NCI-H1048 (cell line): ENCODE measurements around the gene PAX5.

Source experiments
- DNase-seq: peaks from one replicate; lab custom pipeline; 2025; lab: John Stamatoyannopoulos, UW

The PAX5 gene

DNA sequence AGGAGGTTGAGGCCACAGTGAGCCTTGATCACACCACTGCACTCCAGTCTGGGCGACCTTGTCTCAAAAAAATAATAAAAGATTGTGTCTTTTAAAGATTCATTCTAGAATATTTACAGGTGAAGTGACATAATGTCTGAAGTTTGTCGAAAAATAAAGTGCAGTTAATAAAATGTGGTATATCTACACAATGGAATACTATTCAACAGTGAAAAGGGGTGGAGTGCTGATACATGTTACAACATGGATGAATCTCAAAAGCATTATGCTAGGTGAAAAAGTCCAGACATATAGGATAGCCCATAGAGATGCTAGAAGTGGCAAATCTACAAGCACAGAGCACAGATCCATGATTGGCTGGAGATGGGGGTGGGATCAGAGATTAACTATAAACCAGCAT is 101.9 kb downstream of the PAX5 start:
- DNase-seq: no peak

DNA sequence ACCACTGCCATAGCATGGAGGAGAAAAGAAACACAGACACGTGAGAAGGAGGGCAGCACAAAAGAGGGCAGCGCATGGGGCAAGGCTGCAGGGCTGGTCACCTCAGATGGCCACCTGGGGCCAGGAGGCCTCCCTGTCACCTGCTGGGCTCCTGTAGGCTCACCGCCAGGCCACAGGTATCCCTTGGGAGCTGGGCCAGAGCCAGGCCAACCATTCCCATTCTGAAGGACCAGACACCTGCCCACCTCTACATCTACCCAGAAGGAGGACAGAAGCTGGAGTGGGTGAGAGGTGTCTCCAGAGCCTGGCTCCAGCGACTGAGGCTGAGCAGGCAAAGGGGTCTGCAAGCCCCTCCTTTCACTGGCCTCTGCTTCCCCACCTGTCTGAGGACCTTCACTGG is 103.1 kb downstream of the PAX5 start:
- no peak for DNase-seq

DNA sequence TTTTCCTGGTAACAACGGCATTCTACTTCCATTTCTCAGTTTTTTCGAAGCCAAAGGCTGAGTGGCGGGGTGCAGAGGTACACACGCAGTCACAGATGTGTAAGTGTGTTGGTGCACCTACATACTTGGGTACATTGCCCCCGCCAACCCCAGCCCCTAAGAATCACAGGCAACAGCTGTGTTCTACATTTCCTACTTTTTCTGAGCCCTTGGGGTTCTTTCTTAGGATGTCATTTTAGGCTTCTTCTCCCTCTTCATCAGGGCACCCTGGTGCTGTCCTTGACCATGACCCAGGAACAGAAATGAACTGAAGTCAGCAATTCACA is 104.8 kb downstream of the PAX5 start:
- no peak for DNase-seq

DNA sequence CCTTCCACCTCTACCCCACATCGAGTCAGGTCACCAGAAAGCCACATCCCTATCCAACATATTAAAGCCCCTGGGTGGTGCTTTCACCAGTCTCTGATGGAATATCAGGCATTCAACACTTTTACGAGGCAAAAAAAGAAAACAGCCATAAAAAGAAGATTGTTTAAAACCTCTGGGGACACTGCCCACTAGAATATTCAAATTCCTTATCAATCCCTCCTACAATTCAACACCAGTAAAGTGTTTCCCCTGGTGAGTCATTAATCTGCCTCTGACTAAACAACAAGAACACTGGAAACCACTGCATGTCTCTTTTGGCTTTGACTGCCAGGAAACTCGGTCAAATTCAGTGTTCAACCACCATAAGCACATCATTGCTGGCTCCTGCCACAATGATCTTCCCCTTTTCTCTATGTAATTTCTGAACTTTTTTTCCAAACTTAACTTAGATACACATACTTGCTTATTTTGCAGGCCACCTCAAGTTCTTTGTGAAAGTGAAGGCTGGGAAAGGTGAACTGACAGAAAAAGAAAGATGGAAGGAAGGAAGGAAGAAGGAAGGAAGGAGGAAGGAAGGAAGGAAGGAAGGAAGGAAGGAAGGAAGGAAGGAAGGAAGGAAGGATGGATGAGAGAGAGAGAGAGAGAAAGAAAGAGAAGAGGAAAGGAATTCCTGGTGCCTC is 105.3 kb downstream of the PAX5 start:
- DNase-seq: no peak

DNA sequence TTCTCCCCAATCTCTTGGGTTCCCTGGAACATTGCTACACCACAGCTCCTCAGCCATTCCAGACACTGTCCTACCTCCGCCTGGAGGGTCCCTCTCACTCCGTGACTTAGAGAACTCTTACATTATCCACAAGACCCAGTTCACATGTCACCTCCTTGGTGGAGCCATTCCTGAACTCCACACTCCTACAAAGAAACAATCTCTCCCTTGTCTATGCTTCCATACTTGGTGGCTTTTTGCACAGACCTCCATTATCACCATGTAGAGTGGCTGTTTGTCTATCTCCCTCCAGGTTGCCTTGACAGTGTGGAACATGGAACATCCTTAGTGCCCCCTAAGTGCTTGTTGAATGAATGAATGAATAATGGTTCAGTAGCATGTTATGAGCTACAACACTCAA is 105.9 kb downstream of the PAX5 start:
- DNase-seq: no peak

DNA sequence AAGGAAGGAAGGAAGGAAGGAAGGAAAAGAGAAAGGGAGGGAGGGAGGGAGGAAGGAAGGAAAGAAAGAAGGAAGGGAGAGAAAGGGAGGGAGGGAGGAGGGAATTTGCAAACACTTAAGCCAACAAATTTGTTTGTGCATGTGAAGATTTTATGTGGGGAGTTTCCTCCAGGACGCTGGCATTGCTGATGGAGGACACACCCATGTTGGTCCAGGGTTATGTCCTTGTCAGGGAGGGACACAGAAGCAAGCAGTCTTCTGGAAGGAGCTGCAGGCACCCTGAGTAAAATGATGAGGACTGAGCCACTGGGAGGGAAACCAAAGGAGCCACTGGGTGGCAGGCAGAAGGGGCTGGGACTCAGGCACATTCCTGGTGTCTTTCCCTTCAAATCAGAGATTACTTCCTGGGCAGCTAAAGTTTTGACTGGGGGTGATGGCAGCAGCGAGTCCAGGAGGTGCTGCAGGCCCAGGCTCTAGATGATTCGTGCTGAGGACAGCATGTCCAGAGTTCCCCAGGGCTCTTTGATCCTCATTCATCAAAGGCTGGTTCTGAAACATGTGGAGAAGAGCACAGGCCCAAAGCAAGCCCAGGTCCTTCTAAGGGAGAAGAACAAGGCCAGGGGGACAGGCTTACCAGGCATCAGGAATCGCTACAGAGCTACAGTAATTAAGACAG is 109.2 kb downstream of the PAX5 start:
- no peak for DNase-seq

DNA sequence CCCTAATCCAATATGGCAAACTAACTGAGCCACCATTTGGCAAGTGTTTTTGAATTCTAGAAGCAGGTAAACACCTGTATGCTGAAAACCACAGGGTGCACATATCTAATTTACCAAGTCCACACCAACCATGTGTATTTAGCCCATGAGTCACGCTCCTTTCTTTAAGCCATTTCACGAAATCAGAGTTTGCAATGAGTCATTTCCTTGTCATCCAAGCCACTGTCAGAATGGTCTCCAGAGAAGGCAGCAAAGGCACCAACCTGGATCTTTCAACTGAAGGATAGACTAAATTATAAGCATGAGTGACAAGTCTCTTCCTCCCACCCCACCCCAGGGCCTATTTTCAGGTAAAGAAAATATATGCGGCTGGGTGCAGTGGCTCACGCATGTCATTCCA is 110.0 kb downstream of the PAX5 start:
- no peak for DNase-seq

DNA sequence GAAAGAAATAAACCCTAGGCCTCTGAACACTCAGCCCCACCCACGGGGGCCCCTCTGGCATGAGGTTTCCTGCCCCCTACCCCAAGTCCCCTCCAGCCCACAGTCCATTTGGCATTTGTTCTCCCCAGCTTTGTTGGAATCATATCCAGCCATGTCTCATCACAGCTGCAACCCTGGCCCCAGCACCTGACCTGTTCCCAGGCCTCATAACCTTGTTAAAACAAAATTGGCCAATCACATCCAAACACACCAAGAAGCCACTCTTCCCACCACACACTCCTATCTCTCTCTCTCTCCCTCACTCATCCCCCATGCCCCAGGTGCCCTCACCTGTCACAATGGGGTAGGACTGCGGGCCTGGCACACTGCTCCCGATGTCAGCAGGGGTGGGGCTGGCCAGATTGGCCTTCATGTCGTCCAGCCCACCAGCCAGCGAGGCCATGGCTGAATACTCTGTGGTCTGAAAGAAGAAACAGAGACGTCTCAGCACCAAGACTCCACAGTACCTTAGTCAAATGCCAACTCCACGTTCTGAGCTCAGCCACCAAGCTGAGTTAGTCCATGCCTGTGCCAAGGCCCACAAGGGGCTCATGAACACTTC is 110.9 kb downstream of the PAX5 start:
- no peak for DNase-seq

DNA sequence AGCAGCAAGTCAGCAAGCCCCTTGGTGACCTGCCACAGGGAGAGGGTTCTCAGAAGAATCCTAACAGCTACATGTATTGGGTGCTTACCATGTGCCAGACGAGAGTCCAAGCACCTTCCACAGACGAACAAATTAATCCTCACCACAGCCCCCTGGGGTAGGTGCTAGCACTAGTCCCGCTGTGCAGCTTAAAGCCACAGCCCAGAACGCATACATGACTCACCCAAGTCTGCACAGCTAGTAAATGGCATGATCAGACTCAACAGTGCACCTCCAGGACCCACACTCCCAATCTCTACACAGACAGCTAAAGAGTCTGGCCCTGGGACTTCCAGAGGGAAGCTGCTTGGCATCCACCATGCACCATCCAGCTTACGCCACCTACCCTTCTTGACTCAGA is 111.5 kb downstream of the PAX5 start:
- DNase-seq: no peak

DNA sequence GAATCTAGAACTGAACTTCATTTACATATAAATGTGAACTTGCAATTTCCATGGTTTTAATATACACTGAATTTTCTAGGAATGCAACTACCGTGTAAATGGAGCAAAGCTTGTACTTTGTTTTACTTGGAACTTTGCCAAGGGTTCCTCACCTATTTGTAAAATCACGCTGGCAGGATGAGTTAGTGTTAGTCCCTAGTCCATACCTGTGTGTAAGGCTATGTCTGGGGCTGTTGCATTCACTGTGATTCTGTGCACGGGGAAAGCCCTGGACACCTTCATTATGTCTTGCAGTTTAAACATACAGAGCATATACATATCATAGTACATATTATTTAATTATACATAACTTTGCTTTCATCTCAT is 119.9 kb downstream of the PAX5 start:
- no peak for DNase-seq

DNA sequence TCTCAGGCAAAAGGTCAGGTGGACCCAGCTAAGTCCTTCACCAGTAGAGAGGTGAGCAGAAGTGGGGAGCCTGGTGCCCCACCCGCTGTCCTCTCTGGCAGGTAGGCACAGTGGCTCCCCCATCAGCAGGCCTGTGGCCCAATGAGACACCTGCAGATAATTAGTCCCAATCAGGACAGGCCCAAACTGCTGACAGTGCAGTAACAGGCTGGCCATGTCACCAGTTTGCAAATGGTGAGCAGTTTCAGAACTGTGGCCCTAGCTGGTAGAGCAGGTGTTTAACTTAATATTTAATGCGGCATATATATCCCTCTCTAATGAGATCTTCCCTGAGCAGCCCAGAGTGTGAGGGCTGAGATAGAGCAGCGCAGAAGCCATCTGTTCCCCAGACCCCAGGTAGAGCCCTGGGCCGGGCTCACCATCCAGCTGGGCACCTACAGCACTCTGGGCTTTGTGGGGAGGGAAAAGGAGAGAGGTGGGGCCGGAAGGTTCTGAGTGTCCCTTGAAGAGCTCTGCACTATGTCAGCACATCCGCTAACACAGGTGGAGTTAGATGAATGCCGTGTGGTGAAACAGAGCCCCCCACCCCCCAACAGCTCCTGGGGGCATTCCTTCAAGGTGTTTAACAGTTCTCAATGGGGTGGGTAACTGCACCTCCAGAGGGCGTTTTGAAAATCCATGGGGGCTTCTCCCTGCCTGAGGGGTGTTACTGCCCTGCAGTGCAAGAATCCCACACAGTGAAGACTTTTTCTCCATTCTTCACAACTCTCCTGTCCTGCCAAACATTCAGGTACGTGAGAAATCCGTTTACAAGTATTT is 120.5 kb downstream of the PAX5 start:
- DNase-seq: no peak

DNA sequence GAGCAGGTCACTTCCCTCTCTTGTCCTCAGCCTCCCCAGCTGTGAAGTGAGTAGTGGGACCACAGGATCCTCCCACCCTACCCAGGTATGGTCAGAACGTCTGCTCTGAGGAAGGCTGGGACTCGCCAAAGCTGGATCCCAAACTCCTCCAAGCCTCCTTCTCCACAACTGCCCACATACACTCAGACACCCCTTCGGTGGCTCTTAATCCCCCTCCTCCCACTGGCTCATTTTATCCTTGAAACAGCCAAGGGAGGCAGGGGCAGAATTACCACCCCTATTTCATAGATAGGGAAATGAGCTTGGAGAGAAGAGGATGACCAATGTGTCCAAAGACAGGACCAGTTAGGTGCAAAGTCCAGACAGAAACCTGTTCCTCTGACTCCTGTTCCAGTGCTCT is 121.4 kb downstream of the PAX5 start:
- DNase-seq: no peak

DNA sequence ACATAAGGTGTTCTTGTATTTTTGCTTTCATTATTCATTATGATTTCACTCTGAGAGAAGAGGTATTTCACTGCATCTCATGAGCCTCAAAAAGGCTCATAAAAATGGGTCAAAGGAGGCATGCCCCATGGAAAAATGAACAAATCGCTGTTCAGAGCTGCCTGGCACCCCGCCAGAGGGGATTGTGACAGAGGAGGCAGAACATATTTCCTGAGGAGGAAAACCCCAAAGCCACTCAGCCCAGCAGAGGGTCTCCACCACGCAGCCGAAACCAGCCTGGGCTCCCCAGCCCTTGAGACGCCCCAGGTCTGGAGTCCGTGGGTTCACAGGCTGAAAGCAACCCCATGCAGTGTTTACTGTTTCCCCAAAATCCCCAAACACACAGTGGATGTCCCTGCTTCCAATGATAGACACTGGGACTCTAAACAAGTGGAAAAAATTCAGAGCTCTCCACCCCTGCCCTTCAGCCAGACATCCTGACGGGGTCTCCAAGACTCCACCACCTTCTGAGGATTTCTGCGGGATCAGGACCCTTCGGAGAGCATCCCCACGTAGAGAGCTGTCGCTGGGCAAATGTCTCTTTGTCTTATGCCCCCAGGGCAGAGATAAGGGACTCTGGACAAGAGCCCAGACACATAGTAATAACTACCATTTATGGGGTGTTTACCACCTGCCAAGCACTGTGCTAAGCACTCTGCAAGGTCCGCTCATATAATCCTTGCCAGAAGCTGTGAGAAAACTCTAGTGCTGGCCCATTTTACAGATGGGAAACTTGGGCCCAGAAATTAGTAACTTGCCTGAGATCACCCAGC is 122.3 kb downstream of the PAX5 start:
- DNase-seq: no peak

DNA sequence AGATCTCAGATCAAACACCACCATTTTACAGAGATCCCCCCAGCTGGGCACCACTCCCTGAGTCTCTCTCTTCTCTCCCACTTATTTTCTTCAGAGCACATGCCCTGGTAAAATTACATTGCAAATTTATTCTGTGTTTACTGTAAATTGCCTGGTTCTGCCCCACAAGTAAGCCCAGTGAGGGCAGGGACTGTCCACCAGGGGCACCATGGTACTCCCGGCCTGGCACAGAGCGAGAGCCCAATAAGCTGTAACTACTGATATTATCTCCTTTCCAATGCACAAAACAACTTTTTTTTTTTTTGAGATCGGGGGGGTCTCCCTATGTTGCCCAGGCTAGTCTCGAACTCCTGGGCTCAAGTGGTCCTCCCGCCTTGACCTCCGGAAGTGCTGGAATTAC is 123.0 kb downstream of the PAX5 start:
- DNase-seq: no peak

DNA sequence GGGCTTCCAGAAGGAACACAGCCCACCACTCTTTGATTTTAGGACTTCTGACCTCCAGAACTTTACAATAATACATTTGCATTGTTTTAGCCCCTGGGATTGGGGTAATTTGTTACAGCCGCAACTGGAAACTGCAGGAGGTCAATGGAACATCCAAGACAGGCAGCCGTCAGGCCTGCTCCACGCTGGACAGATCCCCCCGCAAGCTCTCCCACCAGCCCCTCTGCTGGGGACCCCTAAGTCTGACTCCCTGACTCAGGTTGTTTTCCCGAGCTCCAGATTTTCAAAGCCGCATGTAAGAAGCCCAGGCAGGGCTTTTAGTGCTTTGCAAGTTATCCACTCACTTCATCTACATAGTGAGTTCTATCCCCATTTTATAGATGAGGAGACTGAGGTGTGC is 127.6 kb downstream of the PAX5 start:
- DNase-seq: no peak

DNA sequence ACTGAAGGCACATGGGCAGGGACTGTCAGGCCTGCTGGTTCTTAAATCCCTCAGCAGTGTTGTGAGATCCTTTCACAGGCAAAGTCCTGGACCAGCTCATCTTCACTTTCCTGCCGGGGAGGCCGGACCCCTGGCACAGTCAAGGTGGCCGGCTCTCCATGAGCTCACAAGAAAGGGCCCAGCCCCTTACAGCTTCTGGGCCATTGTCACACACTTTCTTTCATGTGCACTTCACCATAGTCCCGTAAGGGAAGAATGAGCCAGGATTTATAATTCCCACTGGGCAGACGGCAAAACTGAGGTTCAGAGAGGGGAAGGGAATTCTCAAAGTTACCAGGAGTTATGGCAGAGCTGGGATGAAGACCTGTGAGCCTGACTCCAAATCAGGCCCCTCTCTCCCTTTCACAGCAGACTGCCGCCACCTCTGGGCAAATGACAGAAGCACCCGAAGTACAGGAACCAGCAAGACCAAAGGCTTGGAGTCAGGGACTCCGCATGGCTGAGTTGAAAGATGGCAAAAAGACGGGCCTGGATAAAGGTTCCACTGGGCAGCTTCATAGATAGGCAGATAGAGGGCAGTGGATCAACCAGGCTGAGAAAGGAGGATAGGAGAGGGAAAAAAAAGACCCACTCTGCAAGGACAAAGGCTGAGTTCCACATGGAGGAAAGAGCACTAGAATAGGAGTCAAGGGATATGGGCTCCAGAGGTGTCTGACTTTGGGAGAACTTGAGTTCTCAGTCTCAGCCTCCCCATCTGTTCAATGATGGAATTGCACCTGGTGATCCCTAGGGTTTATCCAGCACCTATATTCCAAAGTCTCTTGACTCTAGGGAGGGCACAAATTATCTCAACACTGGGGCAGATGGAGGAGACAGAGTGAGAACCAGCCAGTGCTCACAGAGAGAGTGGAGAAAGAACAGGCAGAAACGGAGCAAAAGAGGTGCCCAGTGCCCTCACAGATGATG is 128.7 kb downstream of the PAX5 start:
- no peak for DNase-seq

DNA sequence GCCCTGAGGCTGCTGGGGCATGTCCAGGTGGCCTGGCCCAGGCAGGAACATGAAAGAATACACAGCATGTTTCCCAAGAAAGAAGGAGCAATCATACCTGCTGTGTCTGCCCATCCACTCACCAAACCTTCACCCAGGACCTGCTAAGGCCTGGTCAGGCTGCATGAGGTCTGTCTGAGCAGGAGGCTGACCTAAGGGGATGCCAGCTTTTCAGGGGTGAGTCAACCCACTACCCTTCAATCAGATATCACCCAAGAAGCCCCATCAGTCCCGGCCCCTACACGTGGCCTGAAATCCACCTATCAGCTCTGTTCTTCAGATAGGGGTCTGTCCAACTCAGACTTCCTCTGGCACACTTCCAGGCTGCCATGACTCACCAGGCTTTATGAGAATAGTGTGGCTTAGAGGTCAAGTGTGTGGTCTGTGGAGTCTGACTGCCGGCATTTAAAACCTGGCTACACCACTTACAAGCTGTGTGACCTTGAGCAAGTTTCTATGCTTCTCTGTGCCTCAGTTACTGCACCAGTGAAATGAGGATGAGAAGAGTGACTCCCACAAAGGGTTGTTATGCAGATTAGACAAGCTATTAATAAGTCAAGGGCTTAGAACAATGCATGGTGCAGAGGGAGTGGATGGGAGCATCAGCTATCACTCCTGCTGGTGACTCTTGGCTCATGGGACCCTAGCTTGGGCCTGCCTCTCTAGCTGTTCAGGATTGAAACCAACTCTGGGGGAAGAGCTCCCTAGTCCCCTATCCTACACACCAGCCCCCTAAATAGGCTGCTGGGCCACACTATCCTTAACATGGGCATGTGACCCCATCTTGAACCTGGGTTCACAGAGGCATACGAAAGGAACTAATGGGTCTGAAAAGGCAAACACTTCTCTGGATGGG is 130.3 kb downstream of the PAX5 start:
- no peak for DNase-seq

DNA sequence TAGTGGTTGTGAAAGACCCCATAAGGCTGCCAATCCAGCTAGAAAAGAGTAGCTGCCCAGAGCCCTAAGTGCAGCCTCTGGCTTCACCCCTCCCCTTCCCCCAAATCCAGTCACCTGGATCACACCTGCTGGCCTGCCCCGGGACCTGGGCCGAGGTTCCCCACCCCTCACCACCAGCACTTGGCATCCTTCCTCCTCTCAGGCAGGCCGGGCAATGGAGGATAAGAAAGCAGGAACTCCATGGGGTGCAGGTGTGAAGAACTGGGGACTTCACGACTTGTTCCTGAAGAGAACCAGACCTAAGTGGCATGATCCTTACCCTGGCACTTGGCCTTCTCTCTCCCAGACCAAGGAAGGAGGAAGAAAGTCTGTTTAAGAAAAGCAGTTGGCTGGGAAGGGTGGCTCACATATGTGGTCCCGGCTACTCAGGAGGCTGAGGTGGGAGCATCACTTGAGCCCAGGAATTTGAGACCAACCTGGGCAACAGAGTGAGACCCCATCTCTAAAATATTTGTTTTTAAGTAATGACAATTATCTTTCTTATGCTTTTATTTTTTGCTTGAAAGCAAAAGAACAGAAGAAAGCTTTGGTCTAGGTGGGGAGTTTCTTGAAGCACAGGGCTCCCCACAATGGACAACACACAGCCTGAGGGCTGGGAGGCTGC is 131.1 kb downstream of the PAX5 start:
- DNase-seq: no peak

DNA sequence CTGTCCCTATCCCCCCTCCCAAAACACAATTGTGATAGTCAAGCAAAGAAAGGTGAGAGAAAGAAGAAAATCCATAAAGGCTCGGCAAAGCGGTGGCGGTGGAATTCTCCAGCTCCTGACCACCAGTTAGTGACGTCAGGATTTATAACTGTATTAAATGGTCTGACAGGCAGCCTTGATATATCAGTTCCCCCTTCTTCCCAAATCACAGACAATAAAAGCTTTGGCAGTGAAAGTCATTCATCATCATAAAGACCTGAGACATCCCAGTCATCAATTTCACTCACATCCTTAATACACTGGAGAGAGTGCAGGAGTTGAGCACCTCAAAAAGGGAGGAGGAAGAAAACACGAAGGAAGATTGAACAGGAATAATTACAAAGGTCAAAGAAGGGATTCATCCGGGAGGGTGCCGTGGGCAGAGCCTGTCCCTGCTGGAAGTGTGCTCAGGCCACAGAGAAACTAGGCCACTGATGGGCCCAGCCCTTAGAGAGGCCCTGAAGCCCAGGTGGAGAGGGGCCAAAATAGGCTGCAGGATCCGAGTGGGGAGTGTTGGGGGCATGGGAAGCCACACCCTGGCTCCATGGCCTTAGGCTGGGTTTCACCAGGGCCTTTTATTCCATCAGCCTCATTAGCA is 131.9 kb downstream of the PAX5 start:
- DNase-seq: no peak
